NCI-H446 (cell line): ENCODE measurements around the gene SLC35G2.
"Not testable (repeated sequence)": the region's sequence is repeated elsewhere in the genome, so short reads cannot be mapped to it uniquely, and the experiment has no call there.

Experiments
- DNase-seq, 2 experiments: peaks; one replicate each; lab custom pipeline; 2025; lab: John Stamatoyannopoulos, UW

Gene SLC35G2

GRCh38 chr3:136885357-136886213 lies 66.7 kb downstream of the SLC35G2 start:
- DNase-seq: no peak

- DNase-seq: no peak
Observed at GRCh38 chr3:136889947-136890346, 71.0 kb downstream of the SLC35G2 start.

- no peak for DNase-seq
Observed at GRCh38 chr3:136891934-136892855, 73.3 kb downstream of the SLC35G2 start.

- DNase-seq: no peak
Observed at GRCh38 chr3:136893848-136894443, 75.0 kb downstream of the SLC35G2 start.

GRCh38 chr3:136897171-136897570 lies 78.2 kb downstream of the SLC35G2 start:
- DNase-seq: not testable (repeated sequence)

- DNase-seq: no peak
Observed at GRCh38 chr3:136898549-136898948, 79.6 kb downstream of the SLC35G2 start.

- DNase-seq: no peak
Observed at GRCh38 chr3:136898954-136899353, 80.0 kb downstream of the SLC35G2 start.

- no peak for DNase-seq
Observed at GRCh38 chr3:136899622-136900158, 80.8 kb downstream of the SLC35G2 start.

GRCh38 chr3:136900694-136901093 lies 81.8 kb downstream of the SLC35G2 start:
- not testable (repeated sequence) for DNase-seq

GRCh38 chr3:136901391-136901790 lies 82.5 kb downstream of the SLC35G2 start:
- DNase-seq: no peak

- not testable (repeated sequence) for DNase-seq
Observed at GRCh38 chr3:136902530-136902929, 83.6 kb downstream of the SLC35G2 start.

GRCh38 chr3:136903899-136904298 lies 85.0 kb downstream of the SLC35G2 start:
- no peak for DNase-seq

GRCh38 chr3:136904746-136905145 lies 85.8 kb downstream of the SLC35G2 start:
- DNase-seq: no peak
